H9 (cell line): ENCODE data around the gene DLG2. TPM values are rescaled to one million over a fixed set of nuclear protein-coding genes. Genes with fewer than 3 reads are reported as not detected.

Source experiments
- DNase-seq: peaks from one replicate; pipeline ENCODE4 v3.0.0-alpha.2; 2017
- H2AFZ ChIP-seq: one replicate; pipeline ENCODE4 v1.6.1; 2013; ENCODE audit warnings: mild to moderate bottlenecking, low read length, control low read depth, moderate library complexity
- H2AK5ac ChIP-seq: 2 replicates; pipeline ENCODE4 v1.6.1; 2013; ENCODE audit warnings: low read length, control low read depth, mixed read lengths; ENCODE audit not compliant: insufficient read length
- H2BK120ac ChIP-seq: one replicate; pipeline ENCODE4 v1.6.1; 2013; ENCODE audit warnings: low read depth, mild to moderate bottlenecking, low read length, control low read depth, inconsistent platforms; ENCODE audit not compliant: poor library complexity, severe bottlenecking
- H2BK12ac ChIP-seq: 2 replicates; pipeline ENCODE4 v1.6.1; 2013; ENCODE audit warnings: low read length, control low read depth, mixed read lengths, low read depth; ENCODE audit not compliant: insufficient read length
- H2BK15ac ChIP-seq: 2 replicates; pipeline ENCODE4 v1.6.1; 2013; ENCODE audit warnings: low read depth, low read length, control low read depth
- H2BK20ac ChIP-seq: one replicate; pipeline ENCODE4 v1.6.1; 2013; ENCODE audit warnings: low read depth, mild to moderate bottlenecking, low read length, control low read depth, inconsistent platforms; ENCODE audit not compliant: poor library complexity, severe bottlenecking
- H2BK5ac ChIP-seq: 2 replicates; pipeline ENCODE4 v1.6.1; 2013; ENCODE audit warnings: low read length, control low read depth, mixed read lengths; ENCODE audit not compliant: insufficient read length
- H3K14ac ChIP-seq: 2 replicates; pipeline ENCODE4 v1.6.1; 2013; ENCODE audit warnings: low read length, control low read depth; ENCODE audit not compliant: insufficient read depth
- H3K18ac ChIP-seq: 2 replicates; pipeline ENCODE4 v1.6.1; 2013; ENCODE audit warnings: low read depth, mild to moderate bottlenecking, mixed read lengths, low read length, control low read depth; ENCODE audit not compliant: insufficient read length
- H3K23ac ChIP-seq: 2 replicates; pipeline ENCODE4 v1.6.1; 2013; ENCODE audit warnings: low read length, control low read depth, mixed read lengths, low read depth; ENCODE audit not compliant: insufficient read length
- H3K23me2 ChIP-seq: 2 replicates; pipeline ENCODE4 v1.6.1; 2013; ENCODE audit warnings: low read depth, mild to moderate bottlenecking, mixed read lengths, low read length, control low read depth; ENCODE audit not compliant: insufficient read length, poor library complexity, severe bottlenecking
- H3K27ac ChIP-seq: 2 replicates; pipeline ENCODE4 v1.5.1; 2013; ENCODE audit warnings: low read length, control low read depth, mixed read lengths, low read depth; ENCODE audit not compliant: insufficient read length
- H3K27me3 ChIP-seq: 2 replicates; pipeline ENCODE4 v1.6.1; 2013; ENCODE audit warnings: low read length, control low read depth, inconsistent platforms; ENCODE audit not compliant: insufficient read depth
- H3K4ac ChIP-seq: 2 replicates; pipeline ENCODE4 v1.6.1; 2013; ENCODE audit warnings: low read depth, mild to moderate bottlenecking, control low read depth, inconsistent platforms, low read length, moderate library complexity
- H3K4me1 ChIP-seq: 2 replicates; pipeline ENCODE4 v1.6.1; 2013; ENCODE audit warnings: low read length, control low read depth, inconsistent platforms; ENCODE audit not compliant: insufficient read depth
- H3K4me2 ChIP-seq: 2 replicates; pipeline ENCODE4 v1.6.1; 2013; ENCODE audit warnings: low read length, control low read depth, mixed read lengths; ENCODE audit not compliant: insufficient read length, insufficient read depth
- H3K56ac ChIP-seq: 2 replicates; pipeline ENCODE4 v1.6.1; 2013; ENCODE audit warnings: low read depth, mild to moderate bottlenecking, mixed read lengths, low read length, control low read depth; ENCODE audit not compliant: insufficient read length
- H3K79me1 ChIP-seq: 2 replicates; pipeline ENCODE4 v1.6.1; 2013; ENCODE audit warnings: low read depth, mild to moderate bottlenecking, moderate library complexity, low read length, control low read depth, inconsistent platforms; ENCODE audit not compliant: insufficient read depth, poor library complexity, severe bottlenecking
- H3K79me2 ChIP-seq: 2 replicates; pipeline ENCODE4 v1.6.1; 2013; ENCODE audit warnings: low read length, control low read depth, inconsistent platforms; ENCODE audit not compliant: insufficient read depth
- H3K9ac ChIP-seq: 2 replicates; pipeline ENCODE4 v1.6.1; 2013; ENCODE audit warnings: low read length, control low read depth, mixed read lengths; ENCODE audit not compliant: insufficient read length; ENCODE audit errors: extremely low read depth
- H3K9me3 ChIP-seq: one replicate; pipeline ENCODE4 v1.6.1; 2013; ENCODE audit warnings: low read depth, low read length, inconsistent platforms; ENCODE audit not compliant: control insufficient read depth
- H3T11ph ChIP-seq: one replicate; pipeline ENCODE4 v1.6.1; 2013; ENCODE audit warnings: mild to moderate bottlenecking, low read length, control low read depth, inconsistent platforms
- H4K20me1 ChIP-seq: one replicate; pipeline ENCODE4 v1.6.1; 2013; ENCODE audit not compliant: control insufficient read depth, insufficient read length, insufficient read depth
- H4K5ac ChIP-seq: 2 replicates; pipeline ENCODE4 v1.6.1; 2013; ENCODE audit warnings: low read depth, mild to moderate bottlenecking, mixed read lengths, low read length, control low read depth; ENCODE audit not compliant: insufficient read length
- H4K8ac ChIP-seq: replicated peaks from 2 replicates; pipeline ENCODE4 v1.6.1; 2013; ENCODE audit warnings: low read length, control low read depth, mixed read lengths, low read depth; ENCODE audit not compliant: insufficient read length
- H4K91ac ChIP-seq: 2 replicates; pipeline ENCODE4 v1.6.1; 2013; ENCODE audit warnings: low read depth, mild to moderate bottlenecking, moderate library complexity, mixed read lengths, low read length, control low read depth; ENCODE audit not compliant: insufficient read length
- H3K27ac Mint-ChIP-seq, 3 experiments: 2 replicates in 2 of 3; 3 replicates in 1 of 3; pipeline ENCODE4 v1.8.0; 2020 to 2021; ENCODE audit warnings: mixed read lengths in 3 of 3, mild to moderate bottlenecking in 1 of 3, moderate library complexity in 1 of 3
- H3K27me3 Mint-ChIP-seq: 2 replicates; pipeline ENCODE4 v1.8.0; 2021; ENCODE audit warnings: low read depth, mild to moderate bottlenecking, moderate library complexity, mixed read lengths
- H3K36me3 Mint-ChIP-seq, 3 experiments: 2 replicates in 2 of 3; 3 replicates in 1 of 3; pipeline ENCODE4 v1.8.0; 2020 to 2021; ENCODE audit warnings: low read depth in 3 of 3, mixed read lengths in 3 of 3; ENCODE audit not compliant: insufficient read depth in 1 of 3
- H3K4me1 Mint-ChIP-seq, 2 experiments: 2 replicates each; pipeline ENCODE4 v1.8.0; 2020; ENCODE audit warnings: mixed read lengths in 2 of 2
- H3K4me3 Mint-ChIP-seq, 2 experiments: 2 replicates in 1 of 2; 3 replicates in 1 of 2; pipeline ENCODE4 v1.8.0; 2020 to 2021; ENCODE audit warnings: mild to moderate bottlenecking in 2 of 2, mixed read lengths in 2 of 2, moderate library complexity in 1 of 2
- H3K9me3 Mint-ChIP-seq, 2 experiments: 2 replicates in 1 of 2; 3 replicates in 1 of 2; pipeline ENCODE4 v1.8.0; 2020; ENCODE audit warnings: mild to moderate bottlenecking in 2 of 2, mixed read lengths in 2 of 2, moderate library complexity in 1 of 2
- WGBS: extraction: QIAGEN DNeasy Blood & Tissue Kit; methylation state at CpG from one replicate; pipeline ENCODE4 v1.1.7; 2013; ENCODE audit warnings: missing lambda C conversion rate, low lambda C conversion rate, mixed read lengths; ENCODE audit not compliant: insufficient read length; ENCODE audit errors: extremely low coverage; 5-methylcytosine and 5-hydroxymethylcytosine counted together
- total RNA-seq: library from RNA; stranded (reverse); gene quantifications from 2 replicates; pipeline ENCODE4 v1.2.1, GENCODE V29; 2021
- TF ChIP-seq, protein P1 (sequence below): fragments of 200-600 bp; sonication (generic); conservative IDR thresholded peaks from 3 replicates; pipeline ENCODE4 v1.8.0; 2021; ENCODE audit warnings: antibody characterized with exemption, mild to moderate bottlenecking

DLG2 gene
- total RNA-seq, 1 experiment from 2014 or later, result 8.0 TPM

DNA sequence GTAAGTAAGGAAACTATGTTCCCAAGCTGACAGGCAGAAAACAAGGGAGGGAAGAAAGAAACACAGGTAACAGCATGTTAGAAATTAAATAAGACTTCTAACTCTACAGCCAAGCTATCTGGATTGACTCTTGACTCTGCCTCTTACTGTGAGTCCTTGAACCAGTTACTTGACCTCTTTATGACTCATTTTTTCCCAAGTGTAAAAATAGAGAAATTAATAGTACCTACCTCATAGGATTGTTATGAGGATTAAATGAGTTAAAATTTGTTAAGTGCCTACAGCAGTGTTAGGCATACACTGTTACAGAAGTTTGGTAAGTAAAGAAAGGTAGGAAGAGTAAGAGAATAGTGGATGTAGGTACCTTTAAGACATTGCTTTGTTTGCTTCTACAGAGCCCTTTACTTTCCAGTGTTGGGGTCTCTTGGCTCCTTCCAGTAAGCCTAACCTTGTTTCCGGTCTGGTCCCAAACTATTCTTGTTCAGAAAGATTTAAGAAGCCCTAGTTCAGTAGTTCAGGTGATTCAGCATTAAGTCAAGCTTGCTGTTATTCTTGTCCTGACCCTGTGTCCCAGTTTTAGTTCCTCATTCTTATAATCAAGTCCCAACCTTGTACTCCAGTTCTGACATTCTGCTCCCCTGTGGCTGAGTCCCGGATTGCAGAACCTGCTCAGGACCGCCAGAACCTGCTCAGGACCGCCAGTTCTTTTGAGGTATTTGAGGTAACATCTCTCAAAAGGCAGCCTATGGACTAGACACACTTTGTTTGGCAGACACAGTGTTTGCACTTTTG lies 1377.6 kb downstream of the DLG2 start:
- H3K4me1 ChIP-seq, result no peaks in the 10 kb centered on the region
- H3K9me3 ChIP-seq, result no peaks in the 10 kb centered on the region
- TF ChIP-seq, protein P1, sequence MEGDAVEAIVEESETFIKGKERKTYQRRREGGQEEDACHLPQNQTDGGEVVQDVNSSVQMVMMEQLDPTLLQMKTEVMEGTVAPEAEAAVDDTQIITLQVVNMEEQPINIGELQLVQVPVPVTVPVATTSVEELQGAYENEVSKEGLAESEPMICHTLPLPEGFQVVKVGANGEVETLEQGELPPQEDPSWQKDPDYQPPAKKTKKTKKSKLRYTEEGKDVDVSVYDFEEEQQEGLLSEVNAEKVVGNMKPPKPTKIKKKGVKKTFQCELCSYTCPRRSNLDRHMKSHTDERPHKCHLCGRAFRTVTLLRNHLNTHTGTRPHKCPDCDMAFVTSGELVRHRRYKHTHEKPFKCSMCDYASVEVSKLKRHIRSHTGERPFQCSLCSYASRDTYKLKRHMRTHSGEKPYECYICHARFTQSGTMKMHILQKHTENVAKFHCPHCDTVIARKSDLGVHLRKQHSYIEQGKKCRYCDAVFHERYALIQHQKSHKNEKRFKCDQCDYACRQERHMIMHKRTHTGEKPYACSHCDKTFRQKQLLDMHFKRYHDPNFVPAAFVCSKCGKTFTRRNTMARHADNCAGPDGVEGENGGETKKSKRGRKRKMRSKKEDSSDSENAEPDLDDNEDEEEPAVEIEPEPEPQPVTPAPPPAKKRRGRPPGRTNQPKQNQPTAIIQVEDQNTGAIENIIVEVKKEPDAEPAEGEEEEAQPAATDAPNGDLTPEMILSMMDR, result no peak
- H3K14ac ChIP-seq, result no peak overlapping the region
- no peaks in the 10 kb centered on the region for H3K9me3 Mint-ChIP-seq
- H2BK5ac ChIP-seq, result no peak overlapping the region
- no peak overlapping the region for H2BK12ac ChIP-seq
- no peaks in the 10 kb centered on the region for H3K36me3 Mint-ChIP-seq
- H3K23me2 ChIP-seq, result no peaks in the 10 kb centered on the region
- H2BK20ac ChIP-seq, result no peak overlapping the region
- no peak overlapping the region for H2AK5ac ChIP-seq
- no peak overlapping the region for H3K27ac ChIP-seq
- no peak overlapping the region for H3K18ac ChIP-seq
- H3K79me1 ChIP-seq, result no peaks in the 10 kb centered on the region
- no CpG with 5 or more reads among the region's 4 CpGs for WGBS
- no peak overlapping the region for H3K23ac ChIP-seq
- H3K27ac Mint-ChIP-seq, result no peak overlapping the region; a peak in 1 of 7 replicates
- H3K4ac ChIP-seq, result no peak overlapping the region
- H4K91ac ChIP-seq, result no peak overlapping the region
- no peaks in the 10 kb centered on the region for H3K79me2 ChIP-seq
- no peaks in the 10 kb centered on the region for H4K20me1 ChIP-seq
- H3K9ac ChIP-seq, result no peak overlapping the region
- no peak overlapping the region for H3K4me2 ChIP-seq
- H3K4me3 Mint-ChIP-seq, result no peak overlapping the region
- H3K4me1 Mint-ChIP-seq, result no peaks in the 10 kb centered on the region
- no peak overlapping the region for H4K8ac ChIP-seq
- H2AFZ ChIP-seq, result no peak overlapping the region
- no peak for DNase-seq
- H2BK120ac ChIP-seq, result no peak overlapping the region
- no peak overlapping the region for H3K56ac ChIP-seq
- no peak overlapping the region for H3T11ph ChIP-seq
- no peaks in the 10 kb centered on the region for H3K27me3 Mint-ChIP-seq
- H4K5ac ChIP-seq, result no peak overlapping the region
- H2BK15ac ChIP-seq, result no peak overlapping the region
- H3K27me3 ChIP-seq, result no peaks in the 10 kb centered on the region
